Gastrocnemius medialis (tissue), 4 donors: ENCODE data around the gene MGME1. TPM values are rescaled to one million over a fixed set of nuclear protein-coding genes. Genes with fewer than 3 reads are reported as not detected.

ENCODE experiments used
- ATAC-seq, 2 donors: fragments of 150-250 bp; one replicate each; pipeline ENCODE4 v1.9.1; 2016
- DNase-seq, 2 donors: peaks; one replicate each; pipeline ENCODE4 v3.0.0-alpha.2; 2019
- H3K27ac ChIP-seq, 4 donors: fragments of 200-600 bp; sonication (generic); 1 replicate in 1 of 4; 2 replicates in 3 of 4; pipeline ENCODE4 v1.5.1; 2016 to 2018; ENCODE audit warnings: mild to moderate bottlenecking in 2 of 4, moderate library complexity in 1 of 4
- H3K27me3 ChIP-seq, 3 donors: fragments of 200-600 bp; sonication (generic) in 2 of 3; 1 replicate in 1 of 3; 2 replicates in 2 of 3; pipeline versions ENCODE4 v1.5.1 to v1.6.0; 2016 to 2019; ENCODE audit warnings: mild to moderate bottlenecking in 1 of 3, moderate library complexity in 1 of 3
- H3K36me3 ChIP-seq, 2 donors: fragments of 200-600 bp; sonication (generic) in 1 of 2; one replicate each; pipeline ENCODE4 v1.5.1; 2017 to 2018
- H3K4me1 ChIP-seq, 2 donors: fragments of 200-600 bp; sonication (generic) in 1 of 2; one replicate each; pipeline ENCODE4 v1.5.1; 2016 to 2017; ENCODE audit warnings: mild to moderate bottlenecking in 2 of 2
- H3K4me3 ChIP-seq, 4 donors: fragments of 200-600 bp; sonication (generic) in 3 of 4; 1 replicate in 1 of 4; 2 replicates in 3 of 4; pipeline ENCODE4 v1.5.1; 2016 to 2019; ENCODE audit warnings: mild to moderate bottlenecking in 2 of 4
- H3K9me3 ChIP-seq, 3 donors: fragments of 200-600 bp; sonication (generic) in 2 of 3; 1 replicate in 1 of 3; 2 replicates in 2 of 3; pipeline ENCODE4 v1.5.1; 2016 to 2019
- POLR2A ChIP-seq, 2 donors: fragments of 450-650 bp; IDR thresholded peaks; one replicate each; pipeline ENCODE4 v1.6.1; 2017; ENCODE audit warnings: antibody characterized with exemption in 2 of 2, mild to moderate bottlenecking in 2 of 2, moderate library complexity in 2 of 2
- in situ Hi-C, 4 donors: fragments of 200-750 bp; cut with MboI; loops; one replicate each; pipeline versions ENCODE4 v1.15.0 to v1.8.0; 2017; ENCODE audit warnings: low sequenced_read_pairs in 4 of 4
- intact Hi-C: fragments of 100-400 bp; cut with DNase I; formaldehyde crosslinking; loops from one replicate; pipeline ENCODE4 v1.15.1; 2023; ENCODE audit warnings: low total_unique reads
- total RNA-seq, 4 donors: library from RNA; depleted of rRNA; stranded (reverse); fragments of >200 nt; gene quantifications; one replicate each; pipeline versions ENCODE4 v1.1.0 to v1.2.3, GENCODE V29; 2016
- TF ChIP-seq, protein P1 (sequence below), 5 experiments: fragments of 450-650 bp in 3 of 5; fragments of 200-600 bp in 2 of 5; sonication (generic) in 2 of 5; IDR thresholded peaks in 4 of 5; conservative IDR thresholded peaks in 1 of 5; 1 replicate in 4 of 5; 2 replicates in 1 of 5; pipeline ENCODE4 v1.5.1; 2016 to 2019; ENCODE audit warnings: antibody characterized with exemption in 5 of 5, mild to moderate bottlenecking in 3 of 5, moderate library complexity in 3 of 5

The MGME1 gene, protein sequence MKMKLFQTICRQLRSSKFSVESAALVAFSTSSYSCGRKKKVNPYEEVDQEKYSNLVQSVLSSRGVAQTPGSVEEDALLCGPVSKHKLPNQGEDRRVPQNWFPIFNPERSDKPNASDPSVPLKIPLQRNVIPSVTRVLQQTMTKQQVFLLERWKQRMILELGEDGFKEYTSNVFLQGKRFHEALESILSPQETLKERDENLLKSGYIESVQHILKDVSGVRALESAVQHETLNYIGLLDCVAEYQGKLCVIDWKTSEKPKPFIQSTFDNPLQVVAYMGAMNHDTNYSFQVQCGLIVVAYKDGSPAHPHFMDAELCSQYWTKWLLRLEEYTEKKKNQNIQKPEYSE
- total RNA-seq: 1 to 10 TPM; 5.2 to 9.1 (median 7.2) TPM

DNA sequence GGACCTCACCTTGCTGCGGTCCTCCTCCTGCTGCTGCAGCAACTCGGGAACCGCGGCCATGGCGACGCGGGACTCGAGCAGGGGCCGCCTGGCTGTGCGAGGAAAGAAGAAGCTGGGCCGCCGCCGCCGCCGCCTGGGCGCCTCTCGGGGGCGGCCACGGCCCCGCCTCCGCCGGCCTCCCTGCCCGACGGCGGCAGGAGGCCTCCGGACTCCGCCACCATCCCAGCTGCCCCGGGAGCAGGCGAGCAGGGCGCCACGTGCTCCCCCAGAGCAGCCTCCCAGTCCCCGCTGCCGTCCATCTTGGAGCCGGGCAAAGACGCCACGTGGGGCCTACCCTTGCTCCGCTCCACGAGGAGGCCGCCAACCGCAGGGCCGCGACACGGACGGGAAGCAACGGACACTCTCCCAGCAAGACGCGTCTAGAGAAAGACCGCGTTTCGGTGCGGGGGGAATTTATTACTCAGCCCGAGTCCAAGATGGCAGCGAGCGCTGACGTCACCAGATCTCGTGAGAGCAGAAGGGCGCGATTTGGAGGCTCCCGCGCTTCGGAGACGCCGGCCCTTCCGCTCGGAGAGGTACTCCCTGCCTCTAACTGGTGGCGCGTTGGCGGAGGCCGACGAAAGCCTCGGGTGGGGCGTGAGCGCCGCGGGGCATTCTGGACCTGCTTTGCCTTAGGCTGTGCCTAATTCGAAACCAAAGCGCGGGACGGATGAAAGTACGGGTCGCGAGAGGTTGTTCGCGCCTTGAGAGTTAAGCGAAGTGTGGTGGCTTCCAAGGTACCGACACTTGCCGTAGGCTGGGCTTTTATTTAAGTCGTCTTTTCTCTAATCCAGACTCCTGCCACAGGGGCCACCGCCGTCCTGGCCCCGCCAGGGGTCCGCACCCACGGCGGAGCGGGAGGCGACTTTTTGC, at the start of gene MGME1, which contains the start of gene SNX5:
Gene MGME1, plus strand, starts transcription at position 653 of the 912 bp plus-strand sequence. CDS start 842 bp downstream, outside the sequence.
Gene SNX5, minus strand, starts transcription at position 429 of the 912 bp plus-strand sequence. Its CDS starts 369 bp downstream, at position 60.
- Histone ChIP-seq H3K4me1 (peaks cover 75 to 76% of the 10 kb centered on the region in 2 donors), H3K27ac (peak within 1 kb of the TSS; percentile 93 to 99 (median 96)), H3K27me3 (no peaks in the 10 kb centered on the region), H3K9me3 (no peaks in the 10 kb centered on the region), H3K36me3 (no peaks in the 10 kb centered on the region), H3K4me3 (peak within 1 kb of the TSS; percentile 91 to 97 (median 94))
- DNase-seq (peak; percentile 99), ATAC-seq (peak; percentile 82 to 85)
- in situ Hi-C loops (loop anchor here in 2 of 4 donors (25.0 kb wide), 2 partner anchors 169 to 544 kb away; partner anchors contain the start of genes KAT14 (in 1 of the 2), PET117 (in 1 of the 2) and SEC23B (in 1 of the 2)), intact Hi-C loops (loop anchor here (2.0 to 10.0 kb wide), 5 partner anchors 169 to 538 kb away; partner anchors contain the start of genes DSTN, DZANK1, KAT14 and PET117)
- TF ChIP-seq, protein P1, sequence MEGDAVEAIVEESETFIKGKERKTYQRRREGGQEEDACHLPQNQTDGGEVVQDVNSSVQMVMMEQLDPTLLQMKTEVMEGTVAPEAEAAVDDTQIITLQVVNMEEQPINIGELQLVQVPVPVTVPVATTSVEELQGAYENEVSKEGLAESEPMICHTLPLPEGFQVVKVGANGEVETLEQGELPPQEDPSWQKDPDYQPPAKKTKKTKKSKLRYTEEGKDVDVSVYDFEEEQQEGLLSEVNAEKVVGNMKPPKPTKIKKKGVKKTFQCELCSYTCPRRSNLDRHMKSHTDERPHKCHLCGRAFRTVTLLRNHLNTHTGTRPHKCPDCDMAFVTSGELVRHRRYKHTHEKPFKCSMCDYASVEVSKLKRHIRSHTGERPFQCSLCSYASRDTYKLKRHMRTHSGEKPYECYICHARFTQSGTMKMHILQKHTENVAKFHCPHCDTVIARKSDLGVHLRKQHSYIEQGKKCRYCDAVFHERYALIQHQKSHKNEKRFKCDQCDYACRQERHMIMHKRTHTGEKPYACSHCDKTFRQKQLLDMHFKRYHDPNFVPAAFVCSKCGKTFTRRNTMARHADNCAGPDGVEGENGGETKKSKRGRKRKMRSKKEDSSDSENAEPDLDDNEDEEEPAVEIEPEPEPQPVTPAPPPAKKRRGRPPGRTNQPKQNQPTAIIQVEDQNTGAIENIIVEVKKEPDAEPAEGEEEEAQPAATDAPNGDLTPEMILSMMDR (IDR thresholded peaks at IDR 0.05 in 4 of 5, conservative IDR thresholded peaks at IDR 0.05 in 1 of 5): no peak
- peak; percentile 55 to 68 for TF ChIP-seq POLR2A (IDR thresholded peaks at IDR 0.05)

DNA sequence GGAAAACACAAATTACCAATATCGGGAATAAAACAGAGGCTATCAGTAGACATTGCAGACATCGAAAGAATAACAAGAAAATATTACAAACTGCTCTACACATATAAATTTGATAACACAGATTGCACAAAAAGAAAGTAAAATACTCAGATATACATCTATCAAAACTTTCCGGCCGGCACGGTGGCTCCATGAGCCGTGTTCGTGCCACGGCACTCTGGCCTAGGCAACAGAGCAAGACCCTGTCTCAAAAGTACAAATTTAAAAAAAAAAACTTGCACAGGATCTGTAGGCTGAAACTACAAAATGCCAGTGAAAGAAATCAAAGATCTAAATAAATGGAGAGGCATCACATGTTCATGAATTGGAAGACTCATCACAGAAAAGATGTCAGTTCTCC, 49.7 kb upstream of the MGME1 start:
- no peak overlapping the region for H3K27ac ChIP-seq
- H3K4me1 ChIP-seq: peaks cover 0 to 5% of the 10 kb centered on the region in 2 donors
- no peak for TF ChIP-seq POLR2A (IDR thresholded peaks at IDR 0.05)
- TF ChIP-seq, protein P1 (IDR thresholded peaks at IDR 0.05 in 4 of 5, conservative IDR thresholded peaks at IDR 0.05 in 1 of 5): no peak
- intact Hi-C loops (no loop called here), in situ Hi-C loops (loop anchor here in 1 of 4 donors (25.0 kb wide), 1 partner anchor 407 kb away; no protein-coding TSS in a partner anchor)
- H3K9me3 ChIP-seq: no peaks in the 10 kb centered on the region
- DNase-seq: no peak
- no peak overlapping the region for H3K4me3 ChIP-seq
- no peaks in the 10 kb centered on the region for H3K27me3 ChIP-seq
- H3K36me3 ChIP-seq: no peaks in the 10 kb centered on the region
- no peak for ATAC-seq

DNA sequence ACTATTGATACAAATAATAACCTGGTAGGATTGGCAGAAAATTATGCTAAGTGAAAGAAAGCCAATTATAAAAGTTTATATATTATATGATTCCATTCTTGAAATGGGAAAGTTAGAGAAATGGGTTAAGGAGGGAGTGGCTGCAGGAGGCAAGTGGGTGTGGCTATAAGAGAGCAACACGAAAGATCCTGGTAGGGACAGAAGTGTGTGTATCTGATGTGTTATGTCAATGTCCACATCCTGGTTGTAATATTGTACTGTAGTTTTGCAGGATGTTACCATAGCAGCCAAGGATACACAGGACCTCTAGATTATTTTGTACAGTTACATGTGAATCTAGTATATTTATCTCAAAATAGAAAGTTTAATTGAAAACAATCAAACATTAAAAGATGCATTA, 47.0 kb upstream of the MGME1 start:
- Histone ChIP-seq H3K27me3 (no peaks in the 10 kb centered on the region), H3K4me3 (no peak overlapping the region), H3K4me1 (no peaks in the 10 kb centered on the region), H3K9me3 (no peaks in the 10 kb centered on the region), H3K36me3 (no peaks in the 10 kb centered on the region), H3K27ac (no peak overlapping the region)
- DNase-seq: no peak
- in situ Hi-C loops (loop anchor here in 1 of 4 donors (25.0 kb wide), 1 partner anchor 409 kb away; no protein-coding TSS in a partner anchor), intact Hi-C loops (no loop called here)
- TF ChIP-seq POLR2A (IDR thresholded peaks at IDR 0.05): no peak
- TF ChIP-seq, protein P1 (IDR thresholded peaks at IDR 0.05 in 4 of 5, conservative IDR thresholded peaks at IDR 0.05 in 1 of 5): no peak
- ATAC-seq: no peak

DNA sequence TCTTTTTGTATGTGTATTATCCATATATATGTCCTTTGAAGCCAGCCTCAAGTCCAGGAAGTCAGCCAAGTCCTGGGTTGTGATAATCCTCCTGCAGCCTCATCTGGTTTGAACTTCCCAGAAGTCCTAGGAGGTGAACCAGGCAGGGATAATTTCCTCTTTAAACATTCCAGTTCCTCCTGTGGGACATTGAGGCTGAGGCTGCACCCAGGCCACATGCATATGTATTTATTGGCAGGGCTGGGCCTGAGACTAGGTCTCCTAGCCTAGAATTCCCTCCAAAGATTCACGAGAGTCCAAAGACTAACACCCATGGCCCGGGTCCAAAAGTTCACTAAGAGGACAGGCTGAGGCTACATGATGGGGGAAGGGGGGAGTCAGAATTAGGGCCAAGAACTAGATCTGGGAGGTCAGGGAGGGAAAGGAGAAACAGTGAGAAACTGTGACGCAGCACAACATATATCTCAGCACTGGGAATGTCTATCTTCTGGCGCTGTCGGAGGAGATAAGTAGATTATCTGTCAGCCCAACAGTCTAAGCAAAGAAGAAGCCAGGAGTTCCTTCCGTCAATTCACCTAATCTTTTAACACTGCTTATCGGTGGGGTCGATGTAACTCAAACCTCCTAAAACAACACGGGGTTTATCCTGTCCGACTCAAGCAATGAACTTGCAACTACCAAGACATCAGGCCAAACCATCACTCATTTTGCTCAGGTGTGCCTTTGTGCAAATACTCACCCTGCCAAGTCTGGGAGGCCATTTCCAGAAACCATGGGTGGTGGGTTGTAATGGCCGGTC, 43.5 kb upstream of the MGME1 start:
- Histone ChIP-seq H3K27ac (no peak overlapping the region), H3K4me1 (peaks cover 5 to 18% of the 10 kb centered on the region in 2 donors), H3K36me3 (no peaks in the 10 kb centered on the region), H3K27me3 (no peaks in the 10 kb centered on the region), H3K4me3 (no peak overlapping the region), H3K9me3 (no peaks in the 10 kb centered on the region)
- no peak for TF ChIP-seq POLR2A (IDR thresholded peaks at IDR 0.05)
- TF ChIP-seq, protein P1 (IDR thresholded peaks at IDR 0.05 in 4 of 5, conservative IDR thresholded peaks at IDR 0.05 in 1 of 5): no peak
- ATAC-seq (no peak), DNase-seq (no peak)
- in situ Hi-C loops (loop anchor here in 2 of 4 donors (25.0 kb wide), 2 partner anchors 238 to 388 kb away; partner anchors contain the start of genes BANF2 (in 1 of the 2), BFSP1 (in 1 of the 2) and RRBP1 (in 1 of the 2)), intact Hi-C loops (no loop called here)
